Neural cell (in vitro differentiated cells): ENCODE measurements around the gene TAF11L3. TPM values are rescaled to one million over a fixed set of nuclear protein-coding genes. Genes with fewer than 3 reads are reported as not detected.

Experiments
- H2AFZ ChIP-seq: fragments of 200-600, 300-800 bp; sonication (generic), shearing (Covaris generic); 2 replicates; pipeline ENCODE4 v1.6.0; 2014; ENCODE audit warnings: low read depth, mild to moderate bottlenecking, antibody characterized with exemption, low read length, moderate library complexity
- H3F3A ChIP-seq: fragments of 200-600 bp; shearing (Covaris generic); 2 replicates; pipeline ENCODE4 v1.6.1; 2016; ENCODE audit warnings: mild to moderate bottlenecking, moderate library complexity, mixed read lengths, antibody characterized with exemption, low read length; ENCODE audit not compliant: insufficient read depth, poor library complexity, severe bottlenecking
- H3K27ac ChIP-seq: fragments of 200-600, 300-800 bp; sonication (generic), shearing (Covaris generic); 2 replicates; pipeline ENCODE4 v1.5.1; 2014; ENCODE audit warnings: mild to moderate bottlenecking, low read length, moderate library complexity
- H3K27me3 ChIP-seq: fragments of 300-800, 200-600 bp; sonication (generic), shearing (Covaris generic); 2 replicates; pipeline ENCODE4 v1.6.0; 2014; ENCODE audit warnings: mild to moderate bottlenecking, low read depth, low read length, moderate library complexity; ENCODE audit not compliant: insufficient read depth
- H3K36me3 ChIP-seq: fragments of 300-800, 200-600 bp; sonication (generic), shearing (Covaris generic); 2 replicates; pipeline ENCODE4 v1.5.1; 2014; ENCODE audit warnings: mild to moderate bottlenecking, antibody characterized with exemption, low read length, moderate library complexity; ENCODE audit not compliant: insufficient read depth
- H3K4me2 ChIP-seq: fragments of 300-800, 200-600 bp; sonication (generic), shearing (Covaris generic); 2 replicates; pipeline ENCODE4 v1.6.0; 2014; ENCODE audit warnings: mild to moderate bottlenecking, low read length
- H3K4me3 ChIP-seq: fragments of 300-800, 200-600 bp; sonication (generic), shearing (Covaris generic); 2 replicates; pipeline ENCODE4 v1.5.1; 2014; ENCODE audit warnings: mild to moderate bottlenecking, low read length, moderate library complexity
- H3K79me2 ChIP-seq: fragments of 200-600 bp; shearing (Covaris generic); replicated peaks from 2 replicates; pipeline ENCODE4 v1.6.0; 2014; ENCODE audit warnings: mild to moderate bottlenecking, low read length, moderate library complexity; ENCODE audit not compliant: insufficient read depth
- H3K9ac ChIP-seq: fragments of 300-800, 200-600 bp; sonication (generic), shearing (Covaris generic); 2 replicates; pipeline ENCODE4 v1.6.1; 2016; ENCODE audit warnings: mild to moderate bottlenecking, low read length, mixed read lengths
- H3K9me2 ChIP-seq: fragments of 200-600 bp; shearing (Covaris generic); 2 replicates; pipeline ENCODE4 v1.6.1; 2016; ENCODE audit warnings: mild to moderate bottlenecking, low read length, mixed read lengths; ENCODE audit not compliant: insufficient read depth
- H3K9me3 ChIP-seq: fragments of 200-600, 300-800 bp; sonication (generic), shearing (Covaris generic); 2 replicates; pipeline ENCODE4 v1.6.1; 2016; ENCODE audit warnings: mild to moderate bottlenecking, mixed run types, low read length, moderate library complexity, mixed read lengths
- H4K20me1 ChIP-seq: fragments of 200-600 bp; shearing (Covaris generic); 2 replicates; pipeline ENCODE4 v1.6.1; 2016; ENCODE audit warnings: mild to moderate bottlenecking, mixed run types; ENCODE audit not compliant: insufficient read depth
- CTCF ChIP-seq: fragments of 450-650 bp; IDR thresholded peaks from 2 replicates; pipeline ENCODE4 v1.5.1; 2014; ENCODE audit warnings: antibody characterized with exemption, mild to moderate bottlenecking, moderate library complexity; ENCODE audit not compliant: poor library complexity, severe bottlenecking
- EP300 ChIP-seq: fragments of 450-650 bp; conservative IDR thresholded peaks from 2 replicates; pipeline ENCODE4 v1.6.1; 2014; ENCODE audit warnings: antibody characterized with exemption, mild to moderate bottlenecking, moderate library complexity; ENCODE audit not compliant: poor library complexity, severe bottlenecking
- EZH2 ChIP-seq: fragments of 200-600, 300-800 bp; shearing (Covaris generic), sonication (generic); IDR thresholded peaks from 2 replicates; pipeline ENCODE4 v1.6.1; 2014; ENCODE audit warnings: antibody characterized with exemption, low read length, borderline replicate concordance, mild to moderate bottlenecking; ENCODE audit not compliant: insufficient read depth, poor library complexity, severe bottlenecking
- MXI1 ChIP-seq: fragments of 450-650 bp; conservative IDR thresholded peaks from 2 replicates; pipeline ENCODE4 v1.6.1; 2014; ENCODE audit warnings: antibody characterized with exemption, mild to moderate bottlenecking; ENCODE audit not compliant: poor library complexity, severe bottlenecking
- POLR2AphosphoS5 ChIP-seq: IDR thresholded peaks from 2 replicates; pipeline ENCODE4 v1.6.1; 2012
- RAD21 ChIP-seq: fragments of 450-650 bp; conservative IDR thresholded peaks from 2 replicates; pipeline ENCODE4 v1.6.1; 2014; ENCODE audit warnings: antibody characterized with exemption, mild to moderate bottlenecking, moderate library complexity
- SMC3 ChIP-seq: fragments of 450-650 bp; conservative IDR thresholded peaks from 2 replicates; pipeline ENCODE4 v1.6.1; 2014; ENCODE audit warnings: antibody characterized with exemption, mild to moderate bottlenecking, moderate library complexity; ENCODE audit not compliant: poor library complexity
- TAF1 ChIP-seq: IDR thresholded peaks from 2 replicates; pipeline ENCODE4 v1.6.1; 2012; ENCODE audit warnings: low read depth
- polyA plus RNA-seq: library from polyadenylated mRNA; depleted of rRNA; stranded (reverse); fragments of >200 nt; gene quantifications from 2 replicates; pipeline ENCODE4 v1.2.3, GENCODE V29; 2014
- TF ChIP-seq, protein P1 (sequence below): IDR thresholded peaks from 2 replicates; pipeline ENCODE4 v1.6.1; 2012; ENCODE audit warnings: borderline replicate concordance

The TAF11L3 gene
- polyA plus RNA-seq, 1 donor from 2014 or later: not detected

GRCh38 chr5:17477043-17477442, 41.1 kb upstream of the TAF11L3 start:
- H3K36me3 ChIP-seq: no peaks in the 10 kb centered on the region
- no peaks in the 10 kb centered on the region for H3K9me2 ChIP-seq
- H2AFZ ChIP-seq: no peak overlapping the region

DNA sequence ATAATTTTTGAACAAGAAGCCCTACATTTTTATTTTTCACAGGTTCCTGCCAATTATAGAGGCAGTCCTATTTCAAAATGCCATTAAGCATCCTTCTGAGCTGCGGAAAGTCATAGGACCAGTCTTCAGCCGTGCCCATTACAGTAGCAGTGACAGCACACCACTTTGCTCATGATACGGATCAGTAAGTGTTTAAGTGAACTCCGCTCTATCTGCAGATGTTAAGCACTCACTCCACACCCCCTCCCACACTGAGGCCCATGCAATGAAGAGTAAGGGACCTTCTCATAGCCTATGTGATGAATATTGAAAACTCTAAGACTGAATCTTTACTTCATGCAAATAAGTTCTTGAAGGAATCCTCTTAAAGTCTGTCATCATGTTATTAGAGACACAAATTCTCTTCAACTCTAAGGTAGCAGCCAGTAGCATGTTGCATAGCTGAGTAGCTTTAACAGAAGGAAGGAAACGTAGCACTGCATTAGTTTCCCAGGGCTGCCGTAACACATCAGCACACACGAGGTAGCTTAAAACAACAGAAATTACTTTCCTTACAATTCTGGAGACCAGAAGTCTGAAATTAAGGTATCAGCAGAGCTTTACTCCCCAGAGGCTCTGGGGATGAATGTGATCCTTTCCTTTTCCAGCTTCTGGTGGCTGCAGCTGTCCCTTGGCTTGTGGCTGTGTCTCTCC, 40.4 kb upstream of the TAF11L3 start:
- Histone ChIP-seq H3K9me2 (no peaks in the 10 kb centered on the region), H3K27ac (peak overlapping the region; percentile 69), H3K4me2 (peak overlapping the region; percentile 9), H3K4me3 (peak overlapping the region; percentile 9), H2AFZ (no peak overlapping the region), H3K36me3 (no peaks in the 10 kb centered on the region), H3K9ac (no peak overlapping the region), H3K79me2 (no peaks in the 10 kb centered on the region), H3K27me3 (no peaks in the 10 kb centered on the region), H3F3A (no peaks in the 10 kb centered on the region), H3K9me3 (no peaks in the 10 kb centered on the region), H4K20me1 (no peaks in the 10 kb centered on the region)
- TF ChIP-seq POLR2AphosphoS5: peak; percentile 73
- TF ChIP-seq SMC3: no peak

More at GRCh38 chr5:17477043-17477442, 41.1 kb upstream of the TAF11L3 start:
- H3K4me2 ChIP-seq: no peak overlapping the region
- no peaks in the 10 kb centered on the region for H3K27me3 ChIP-seq
- H4K20me1 ChIP-seq: no peaks in the 10 kb centered on the region
- TF ChIP-seq POLR2AphosphoS5 (no peak), MXI1 (no peak), TAF1 (no peak), SMC3 (no peak), EP300 (no peak), CTCF (no peak), RAD21 (no peak), EZH2 (no peak)
- TF ChIP-seq, protein P1, sequence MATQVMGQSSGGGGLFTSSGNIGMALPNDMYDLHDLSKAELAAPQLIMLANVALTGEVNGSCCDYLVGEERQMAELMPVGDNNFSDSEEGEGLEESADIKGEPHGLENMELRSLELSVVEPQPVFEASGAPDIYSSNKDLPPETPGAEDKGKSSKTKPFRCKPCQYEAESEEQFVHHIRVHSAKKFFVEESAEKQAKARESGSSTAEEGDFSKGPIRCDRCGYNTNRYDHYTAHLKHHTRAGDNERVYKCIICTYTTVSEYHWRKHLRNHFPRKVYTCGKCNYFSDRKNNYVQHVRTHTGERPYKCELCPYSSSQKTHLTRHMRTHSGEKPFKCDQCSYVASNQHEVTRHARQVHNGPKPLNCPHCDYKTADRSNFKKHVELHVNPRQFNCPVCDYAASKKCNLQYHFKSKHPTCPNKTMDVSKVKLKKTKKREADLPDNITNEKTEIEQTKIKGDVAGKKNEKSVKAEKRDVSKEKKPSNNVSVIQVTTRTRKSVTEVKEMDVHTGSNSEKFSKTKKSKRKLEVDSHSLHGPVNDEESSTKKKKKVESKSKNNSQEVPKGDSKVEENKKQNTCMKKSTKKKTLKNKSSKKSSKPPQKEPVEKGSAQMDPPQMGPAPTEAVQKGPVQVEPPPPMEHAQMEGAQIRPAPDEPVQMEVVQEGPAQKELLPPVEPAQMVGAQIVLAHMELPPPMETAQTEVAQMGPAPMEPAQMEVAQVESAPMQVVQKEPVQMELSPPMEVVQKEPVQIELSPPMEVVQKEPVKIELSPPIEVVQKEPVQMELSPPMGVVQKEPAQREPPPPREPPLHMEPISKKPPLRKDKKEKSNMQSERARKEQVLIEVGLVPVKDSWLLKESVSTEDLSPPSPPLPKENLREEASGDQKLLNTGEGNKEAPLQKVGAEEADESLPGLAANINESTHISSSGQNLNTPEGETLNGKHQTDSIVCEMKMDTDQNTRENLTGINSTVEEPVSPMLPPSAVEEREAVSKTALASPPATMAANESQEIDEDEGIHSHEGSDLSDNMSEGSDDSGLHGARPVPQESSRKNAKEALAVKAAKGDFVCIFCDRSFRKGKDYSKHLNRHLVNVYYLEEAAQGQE: no peak
- no peaks in the 10 kb centered on the region for H3K79me2 ChIP-seq
- no peaks in the 10 kb centered on the region for H3F3A ChIP-seq
- H3K27ac ChIP-seq: peak overlapping the region; percentile 69
- no peak overlapping the region for H3K9ac ChIP-seq
- H3K4me3 ChIP-seq: peak overlapping the region; percentile 9
- H3K9me3 ChIP-seq: no peaks in the 10 kb centered on the region
